Measurements from ENCODE around the gene COA3.
"Not testable (repeated sequence)": the region's sequence is repeated elsewhere in the genome, so short reads cannot be mapped to it uniquely, and the experiment has no call there.

The COA3 gene

DNA sequence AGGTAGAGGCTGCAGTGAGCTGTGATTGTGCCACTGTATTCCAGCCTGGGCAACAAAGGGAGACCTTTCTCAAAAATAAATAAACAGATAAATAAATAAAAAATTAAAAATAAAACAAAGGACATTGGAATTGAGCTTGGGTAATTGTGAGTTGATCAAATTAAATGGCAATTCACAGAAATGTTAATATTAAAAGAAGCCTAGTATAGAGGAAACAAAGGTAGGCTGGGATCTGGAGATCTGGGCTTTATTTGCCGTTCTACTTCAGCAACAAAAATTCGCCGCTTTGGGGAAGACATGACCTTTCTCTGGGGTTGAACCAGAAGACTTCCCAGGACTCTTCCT is 25.6 kb downstream of the COA3 start:
- H3K36me3 ChIP-seq (replicated peaks in 1 of 2; ENCODE audit: control insufficient read depth in 2 of 2, insufficient read depth in 2 of 2, low read length in 2 of 2), result peaks cover 11 to 35% of the 10 kb centered on the region in 2 donors
- no peak overlapping the region for H2BK5ac ChIP-seq (ENCODE audit: low read length)
- no peak overlapping the region for H3K18ac ChIP-seq (ENCODE audit: low read length)
- H2BK120ac ChIP-seq (ENCODE audit: low read depth, low read length), result no peak overlapping the region
- H3K4me2 ChIP-seq (ENCODE audit: insufficient read depth, low read length, poor library complexity, severe bottlenecking), result peak overlapping the region; percentile 53
- no peak overlapping the region for H2BK15ac ChIP-seq (ENCODE audit: low read length)
- H3K79me1 ChIP-seq (ENCODE audit: low read depth, low read length), result peaks cover 4% of the 10 kb centered on the region
- no peak overlapping the region for H3K23ac ChIP-seq (ENCODE audit: low read depth, low read length, poor library complexity)
- WGBS, 2 donors (ENCODE audit: extremely low coverage in 2 of 2, insufficient read length in 2 of 2, insufficient replicate concordance in 1 of 2), result no CpG with 5 or more reads among the region's 3 CpGs
- no peak overlapping the region for H4K8ac ChIP-seq (ENCODE audit: low read depth, low read length)
- peak overlapping the region; percentile 92 to 98 for H3K4me3 ChIP-seq (ENCODE audit: low read length in 2 of 2)
- H3K4me1 ChIP-seq (ENCODE audit: control insufficient read depth in 2 of 2, insufficient read depth in 1 of 2, low read depth in 1 of 2, low read length in 2 of 2), result peaks cover 3 to 7% of the 10 kb centered on the region in 2 donors
- H4K91ac ChIP-seq (ENCODE audit: low read depth, low read length, poor library complexity), result no peak overlapping the region
- H2AFZ ChIP-seq (ENCODE audit: low read length), result peak overlapping the region; percentile 96
- no peak overlapping the region for H3K4ac ChIP-seq (ENCODE audit: low read length)
- H2BK12ac ChIP-seq (ENCODE audit: low read length), result no peak overlapping the region
- no peak overlapping the region for H2AK5ac ChIP-seq (ENCODE audit: low read depth, low read length)
- H3K27me3 ChIP-seq (ENCODE audit: control insufficient read depth in 3 of 3, insufficient read depth in 3 of 3, low read depth in 1 of 3, low read length in 3 of 3), result no peaks in the 10 kb centered on the region
- no peak for DNase-seq (ENCODE audit: low spot score)
- no peaks in the 10 kb centered on the region for H3K9me3 ChIP-seq (replicated peaks in 1 of 2; ENCODE audit: control insufficient read depth in 2 of 2, insufficient read depth in 1 of 2, low read depth in 1 of 2, low read length in 2 of 2)
- H3K27ac ChIP-seq (replicated peaks; ENCODE audit: low read length), result no peak overlapping the region
- no peak overlapping the region for H3K14ac ChIP-seq (ENCODE audit: low read length)
- no peak overlapping the region for H3K9ac ChIP-seq (ENCODE audit: low read depth, low read length, poor library complexity)

- H4K8ac ChIP-seq (ENCODE audit: low read depth, low read length); H2AFZ ChIP-seq (ENCODE audit: low read length); H2BK12ac ChIP-seq (ENCODE audit: low read length); H3K79me1 ChIP-seq (ENCODE audit: low read depth, low read length); H2BK5ac ChIP-seq (ENCODE audit: low read length); DNase-seq (ENCODE audit: low spot score); H2AK5ac ChIP-seq (ENCODE audit: low read depth, low read length); H3K9ac ChIP-seq (ENCODE audit: low read depth, low read length, poor library complexity); H4K91ac ChIP-seq (ENCODE audit: low read depth, low read length, poor library complexity); H3K18ac ChIP-seq (ENCODE audit: low read length); H3K27ac ChIP-seq (replicated peaks; ENCODE audit: low read length); H3K4me1 ChIP-seq (ENCODE audit: control insufficient read depth in 2 of 2, insufficient read depth in 1 of 2, low read depth in 1 of 2, low read length in 2 of 2); H3K4me2 ChIP-seq (ENCODE audit: insufficient read depth, low read length, poor library complexity, severe bottlenecking); H2BK15ac ChIP-seq (ENCODE audit: low read length); H3K27me3 ChIP-seq (ENCODE audit: control insufficient read depth in 3 of 3, insufficient read depth in 3 of 3, low read depth in 1 of 3, low read length in 3 of 3); H2BK120ac ChIP-seq (ENCODE audit: low read depth, low read length); H3K9me3 ChIP-seq (replicated peaks in 1 of 2; ENCODE audit: control insufficient read depth in 2 of 2, insufficient read depth in 1 of 2, low read depth in 1 of 2, low read length in 2 of 2); H3K23ac ChIP-seq (ENCODE audit: low read depth, low read length, poor library complexity); H3K36me3 ChIP-seq (replicated peaks in 1 of 2; ENCODE audit: control insufficient read depth in 2 of 2, insufficient read depth in 2 of 2, low read length in 2 of 2); H3K14ac ChIP-seq (ENCODE audit: low read length); H3K4ac ChIP-seq (ENCODE audit: low read length); H3K4me3 ChIP-seq (ENCODE audit: low read length in 2 of 2): not testable (repeated sequence)
- WGBS, 2 donors (ENCODE audit: extremely low coverage in 2 of 2, insufficient read length in 2 of 2, insufficient replicate concordance in 1 of 2), result no CpG with 5 or more reads among the region's 10 CpGs
These were observed 28.5 kb downstream of the COA3 start for GRCh38 chr17:42769964-42770363.

- no CpG with 5 or more reads among the region's 9 CpGs for WGBS, 2 donors (ENCODE audit: extremely low coverage in 2 of 2, insufficient read length in 2 of 2, insufficient replicate concordance in 1 of 2)
- H3K36me3 ChIP-seq (replicated peaks in 1 of 2; ENCODE audit: control insufficient read depth in 2 of 2, insufficient read depth in 2 of 2, low read length in 2 of 2); H4K91ac ChIP-seq (ENCODE audit: low read depth, low read length, poor library complexity): not testable (repeated sequence)
These were observed 30.5 kb downstream of the COA3 start for GRCh38 chr17:42768006-42768405.

GRCh38 chr17:42767512-42767911 is 31.0 kb downstream of the COA3 start:
- Histone ChIP-seq H2BK15ac (ENCODE audit: low read length) (no peak overlapping the region), H2AK5ac (ENCODE audit: low read depth, low read length) (no peak overlapping the region), H3K4me2 (ENCODE audit: insufficient read depth, low read length, poor library complexity, severe bottlenecking) (no peak overlapping the region), H3K23ac (ENCODE audit: low read depth, low read length, poor library complexity) (no peak overlapping the region), H3K27ac (replicated peaks; ENCODE audit: low read length) (no peak overlapping the region), H3K14ac (ENCODE audit: low read length) (no peak overlapping the region), H3K4ac (ENCODE audit: low read length) (no peak overlapping the region), H3K4me3 (ENCODE audit: low read length in 2 of 2) (no peak overlapping the region), H3K36me3 (replicated peaks in 1 of 2; ENCODE audit: control insufficient read depth in 2 of 2, insufficient read depth in 2 of 2, low read length in 2 of 2) (no peaks in the 10 kb centered on the region), H3K9me3 (replicated peaks in 1 of 2; ENCODE audit: control insufficient read depth in 2 of 2, insufficient read depth in 1 of 2, low read depth in 1 of 2, low read length in 2 of 2) (no peaks in the 10 kb centered on the region), H2BK5ac (ENCODE audit: low read length) (no peak overlapping the region), H2AFZ (ENCODE audit: low read length) (no peak overlapping the region), H3K18ac (ENCODE audit: low read length) (no peak overlapping the region), H2BK12ac (ENCODE audit: low read length) (no peak overlapping the region), H4K8ac (ENCODE audit: low read depth, low read length) (no peak overlapping the region), H4K91ac (ENCODE audit: low read depth, low read length, poor library complexity) (no peak overlapping the region), H3K79me1 (ENCODE audit: low read depth, low read length) (peaks cover 1% of the 10 kb centered on the region), H3K4me1 (ENCODE audit: control insufficient read depth in 2 of 2, insufficient read depth in 1 of 2, low read depth in 1 of 2, low read length in 2 of 2) (peaks cover 4 to 11% of the 10 kb centered on the region in 2 donors), H3K9ac (ENCODE audit: low read depth, low read length, poor library complexity) (no peak overlapping the region), H2BK120ac (ENCODE audit: low read depth, low read length) (no peak overlapping the region), H3K27me3 (ENCODE audit: control insufficient read depth in 3 of 3, insufficient read depth in 3 of 3, low read depth in 1 of 3, low read length in 3 of 3) (peaks cover 0 to under 1% (median 0%) of the 10 kb centered on the region in 3 experiments)
- DNase-seq (ENCODE audit: low spot score), result no peak

More at GRCh38 chr17:42768006-42768405, 30.5 kb downstream of the COA3 start:
- not testable (repeated sequence) for H3K23ac ChIP-seq (ENCODE audit: low read depth, low read length, poor library complexity); H2AK5ac ChIP-seq (ENCODE audit: low read depth, low read length); H2BK15ac ChIP-seq (ENCODE audit: low read length); H4K8ac ChIP-seq (ENCODE audit: low read depth, low read length); H3K9ac ChIP-seq (ENCODE audit: low read depth, low read length, poor library complexity); H3K4ac ChIP-seq (ENCODE audit: low read length); H3K18ac ChIP-seq (ENCODE audit: low read length); H2BK12ac ChIP-seq (ENCODE audit: low read length); H2BK120ac ChIP-seq (ENCODE audit: low read depth, low read length); H3K79me1 ChIP-seq (ENCODE audit: low read depth, low read length); H3K9me3 ChIP-seq (replicated peaks in 1 of 2; ENCODE audit: control insufficient read depth in 2 of 2, insufficient read depth in 1 of 2, low read depth in 1 of 2, low read length in 2 of 2); H3K27me3 ChIP-seq (ENCODE audit: control insufficient read depth in 3 of 3, insufficient read depth in 3 of 3, low read depth in 1 of 3, low read length in 3 of 3); H3K4me3 ChIP-seq (ENCODE audit: low read length in 2 of 2); H3K4me2 ChIP-seq (ENCODE audit: insufficient read depth, low read length, poor library complexity, severe bottlenecking); DNase-seq (ENCODE audit: low spot score); H2AFZ ChIP-seq (ENCODE audit: low read length); H3K4me1 ChIP-seq (ENCODE audit: control insufficient read depth in 2 of 2, insufficient read depth in 1 of 2, low read depth in 1 of 2, low read length in 2 of 2); H2BK5ac ChIP-seq (ENCODE audit: low read length); H3K27ac ChIP-seq (replicated peaks; ENCODE audit: low read length); H3K14ac ChIP-seq (ENCODE audit: low read length)
